Vagina (tissue), 2 donors: Measurements from ENCODE around the gene TMEM132C. TPM values are rescaled to one million over a fixed set of nuclear protein-coding genes. Genes with fewer than 3 reads are reported as not detected.

Source experiments
- DNase-seq, 2 donors: peaks; one replicate each; pipeline ENCODE4 v3.0.0-alpha.2; 2017; ENCODE audit errors: extremely low spot score in 2 of 2
- H3K27ac ChIP-seq: fragments of 200-600 bp; sonication (generic); one replicate; pipeline ENCODE4 v1.5.1; 2019
- H3K27me3 ChIP-seq: fragments of 200-600 bp; sonication (generic); one replicate; pipeline ENCODE4 v1.5.1; 2019
- H3K36me3 ChIP-seq, 2 donors: fragments of 200-600 bp; sonication (generic); one replicate each; pipeline ENCODE4 v1.5.1; 2017 to 2019
- H3K4me1 ChIP-seq: fragments of 200-600 bp; sonication (generic); one replicate; pipeline ENCODE4 v1.5.1; 2019
- H3K4me3 ChIP-seq, 2 donors: fragments of 200-600 bp; sonication (generic); 1 replicate in 1 of 2; 2 replicates in 1 of 2; pipeline ENCODE4 v1.5.1; 2016 to 2019
- H3K9me3 ChIP-seq: fragments of 200-600 bp; sonication (generic); one replicate; pipeline ENCODE4 v1.5.1; 2019
- POLR2A ChIP-seq, 2 donors: fragments of 450-650 bp; IDR thresholded peaks; one replicate each; pipeline ENCODE4 v1.6.1; 2017; ENCODE audit warnings: antibody characterized with exemption in 2 of 2, mild to moderate bottlenecking in 2 of 2, moderate library complexity in 2 of 2
- POLR2AphosphoS5 ChIP-seq, 2 donors: sonication (generic); formaldehyde crosslinking; IDR thresholded peaks; one replicate each; pipeline ENCODE4 v1.9.0; 2017; ENCODE audit warnings: antibody characterized with exemption in 2 of 2, mild to moderate bottlenecking in 2 of 2, low read depth in 1 of 2; ENCODE audit not compliant: insufficient read depth in 1 of 2
- intact Hi-C: fragments of 100-400 bp; cut with DNase I; formaldehyde crosslinking; loops from one replicate; pipeline ENCODE4 v1.15.1; 2023
- total RNA-seq: library from RNA; depleted of rRNA; stranded (reverse); fragments of >200 nt; gene quantifications from one replicate; pipeline ENCODE4 v1.2.3, GENCODE V29; 2016
- TF ChIP-seq, protein P1 (sequence below), 3 experiments: fragments of 450-650 bp in 2 of 3; fragments of 200-600 bp in 1 of 3; sonication (generic) in 1 of 3; IDR thresholded peaks; one replicate each; pipeline ENCODE4 v1.5.1; 2017 to 2019; ENCODE audit warnings: antibody characterized with exemption in 3 of 3, mild to moderate bottlenecking in 2 of 3, moderate library complexity in 2 of 3

The TMEM132C gene
- total RNA-seq, 1 donor from 2014 or later, result 20.6 TPM

DNA sequence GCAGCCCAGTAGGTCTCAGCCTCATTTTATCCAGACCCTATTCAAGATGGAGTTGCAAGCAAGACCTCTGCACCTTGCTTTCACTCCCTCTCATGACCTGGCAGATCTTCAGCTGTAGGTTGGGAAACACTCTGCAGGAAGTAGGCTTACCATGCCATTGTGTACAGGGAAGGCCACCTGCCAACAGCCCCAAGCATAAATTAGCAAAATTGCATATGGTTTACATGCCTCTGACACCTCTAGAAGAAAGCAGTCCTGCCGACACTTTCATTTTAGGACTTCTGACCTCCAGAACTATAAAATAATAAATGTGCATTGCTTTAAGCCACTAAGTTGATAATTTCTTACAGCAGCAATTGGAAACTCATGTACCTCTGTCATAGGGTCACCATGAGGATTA lies 459.9 kb downstream of the TMEM132C start:
- H3K36me3 ChIP-seq, result no peaks in the 10 kb centered on the region
- no peaks in the 10 kb centered on the region for H3K27me3 ChIP-seq
- H3K4me1 ChIP-seq, result no peaks in the 10 kb centered on the region
- DNase-seq, result no peak
- no peaks in the 10 kb centered on the region for H3K9me3 ChIP-seq
- TF ChIP-seq POLR2A (IDR thresholded peaks at IDR 0.05) (no peak), POLR2AphosphoS5 (IDR thresholded peaks at IDR 0.05; ENCODE audit: insufficient read depth in 1 of 2, low read depth in 1 of 2) (no peak)
- H3K27ac ChIP-seq, result no peak overlapping the region
- no peak overlapping the region for H3K4me3 ChIP-seq
- intact Hi-C loops, result no loop called here

DNA sequence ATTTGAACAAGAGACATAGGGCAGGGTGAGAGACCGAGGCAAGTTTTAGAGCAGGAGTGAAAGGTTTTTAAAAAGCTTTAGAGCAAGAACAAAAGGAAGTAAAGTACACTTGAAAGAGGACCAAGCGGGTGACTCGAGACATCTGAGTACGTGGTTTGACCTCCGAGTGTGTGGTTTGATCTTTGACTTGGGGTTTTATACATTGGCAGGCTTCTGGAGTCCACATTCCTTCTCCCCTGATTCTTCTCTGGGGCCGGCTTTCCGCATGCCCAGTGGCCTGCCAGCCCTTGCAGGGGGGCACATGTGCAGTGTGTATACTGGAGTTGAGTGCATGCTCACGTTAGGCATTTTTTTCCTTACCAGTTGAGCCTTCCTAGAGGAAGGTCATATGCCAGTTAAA lies 460.5 kb downstream of the TMEM132C start:
- no peaks in the 10 kb centered on the region for H3K27me3 ChIP-seq
- no peak for DNase-seq
- TF ChIP-seq POLR2AphosphoS5 (IDR thresholded peaks at IDR 0.05; ENCODE audit: insufficient read depth in 1 of 2, low read depth in 1 of 2) (no peak), POLR2A (IDR thresholded peaks at IDR 0.05) (no peak)
- H3K4me3 ChIP-seq, result no peak overlapping the region
- H3K9me3 ChIP-seq, result no peaks in the 10 kb centered on the region
- intact Hi-C loops, result no loop called here
- no peaks in the 10 kb centered on the region for H3K36me3 ChIP-seq
- H3K27ac ChIP-seq, result no peak overlapping the region
- H3K4me1 ChIP-seq, result no peaks in the 10 kb centered on the region

DNA sequence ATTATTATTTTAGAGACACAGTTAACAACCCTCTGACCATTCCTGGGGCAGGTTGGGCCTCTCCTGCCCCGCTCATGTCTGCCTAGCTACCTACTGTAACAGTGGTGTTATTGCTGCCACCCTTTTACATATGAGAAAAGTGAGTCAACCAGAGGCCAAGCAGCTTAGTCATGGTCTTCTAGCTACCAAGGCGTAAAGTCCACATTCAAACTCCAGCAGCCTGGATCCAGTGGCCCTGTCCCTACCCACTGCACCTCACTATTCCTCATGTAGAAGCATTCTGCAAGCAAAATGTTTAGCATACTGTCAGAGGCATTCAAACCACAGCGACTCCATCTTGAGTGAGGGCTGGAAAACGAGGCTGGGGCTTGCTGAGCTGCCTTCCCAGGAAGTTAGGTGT lies 461.0 kb downstream of the TMEM132C start:
- TF ChIP-seq POLR2AphosphoS5 (IDR thresholded peaks at IDR 0.05; ENCODE audit: insufficient read depth in 1 of 2, low read depth in 1 of 2), result no peak
- TF ChIP-seq, protein P1, sequence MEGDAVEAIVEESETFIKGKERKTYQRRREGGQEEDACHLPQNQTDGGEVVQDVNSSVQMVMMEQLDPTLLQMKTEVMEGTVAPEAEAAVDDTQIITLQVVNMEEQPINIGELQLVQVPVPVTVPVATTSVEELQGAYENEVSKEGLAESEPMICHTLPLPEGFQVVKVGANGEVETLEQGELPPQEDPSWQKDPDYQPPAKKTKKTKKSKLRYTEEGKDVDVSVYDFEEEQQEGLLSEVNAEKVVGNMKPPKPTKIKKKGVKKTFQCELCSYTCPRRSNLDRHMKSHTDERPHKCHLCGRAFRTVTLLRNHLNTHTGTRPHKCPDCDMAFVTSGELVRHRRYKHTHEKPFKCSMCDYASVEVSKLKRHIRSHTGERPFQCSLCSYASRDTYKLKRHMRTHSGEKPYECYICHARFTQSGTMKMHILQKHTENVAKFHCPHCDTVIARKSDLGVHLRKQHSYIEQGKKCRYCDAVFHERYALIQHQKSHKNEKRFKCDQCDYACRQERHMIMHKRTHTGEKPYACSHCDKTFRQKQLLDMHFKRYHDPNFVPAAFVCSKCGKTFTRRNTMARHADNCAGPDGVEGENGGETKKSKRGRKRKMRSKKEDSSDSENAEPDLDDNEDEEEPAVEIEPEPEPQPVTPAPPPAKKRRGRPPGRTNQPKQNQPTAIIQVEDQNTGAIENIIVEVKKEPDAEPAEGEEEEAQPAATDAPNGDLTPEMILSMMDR (IDR thresholded peaks at IDR 0.05), result no peak
- TF ChIP-seq POLR2A (IDR thresholded peaks at IDR 0.05), result no peak
- DNase-seq, result no peak
- intact Hi-C loops, result no loop called here

DNA sequence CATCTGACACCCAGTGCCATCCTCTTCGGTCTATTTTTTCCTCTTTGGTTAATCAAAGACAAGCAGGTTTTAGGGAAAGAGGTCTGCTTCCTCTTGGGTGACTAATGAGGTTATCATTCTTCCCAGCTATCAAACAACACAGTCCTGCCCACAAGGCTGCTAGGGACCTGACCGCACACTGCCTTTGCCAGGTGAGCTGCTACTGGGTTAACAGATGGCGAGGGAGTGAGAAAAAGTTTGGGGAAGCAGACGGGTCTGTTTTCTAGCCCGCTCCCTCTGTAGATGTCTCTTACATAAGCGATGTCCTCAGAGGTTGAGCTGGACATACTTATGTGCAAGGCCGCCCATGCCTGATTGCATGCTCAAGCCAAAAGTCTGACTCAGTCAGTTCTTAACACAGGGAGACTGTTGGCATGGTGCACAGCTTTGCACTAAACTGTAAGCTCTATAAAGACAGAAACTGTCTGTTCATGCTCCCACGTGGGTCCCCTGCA lies 462.7 kb downstream of the TMEM132C start:
- DNase-seq, result no peak
- intact Hi-C loops, result no loop called here
- H3K36me3 ChIP-seq, result no peaks in the 10 kb centered on the region
- no peak overlapping the region for H3K27ac ChIP-seq
- H3K4me1 ChIP-seq, result no peaks in the 10 kb centered on the region
- H3K9me3 ChIP-seq, result no peaks in the 10 kb centered on the region
- TF ChIP-seq POLR2A (IDR thresholded peaks at IDR 0.05) (no peak), POLR2AphosphoS5 (IDR thresholded peaks at IDR 0.05; ENCODE audit: insufficient read depth in 1 of 2, low read depth in 1 of 2) (no peak)
- TF ChIP-seq, protein P1 (IDR thresholded peaks at IDR 0.05), result no peak
- H3K27me3 ChIP-seq, result no peaks in the 10 kb centered on the region
- H3K4me3 ChIP-seq, result no peak overlapping the region

More for the DNA sequence above, 461.0 kb downstream of the TMEM132C start:
- no peaks in the 10 kb centered on the region for H3K4me1 ChIP-seq
- no peaks in the 10 kb centered on the region for H3K9me3 ChIP-seq
- no peaks in the 10 kb centered on the region for H3K36me3 ChIP-seq
- H3K27ac ChIP-seq, result no peak overlapping the region
- no peaks in the 10 kb centered on the region for H3K27me3 ChIP-seq
- H3K4me3 ChIP-seq, result no peak overlapping the region

DNA sequence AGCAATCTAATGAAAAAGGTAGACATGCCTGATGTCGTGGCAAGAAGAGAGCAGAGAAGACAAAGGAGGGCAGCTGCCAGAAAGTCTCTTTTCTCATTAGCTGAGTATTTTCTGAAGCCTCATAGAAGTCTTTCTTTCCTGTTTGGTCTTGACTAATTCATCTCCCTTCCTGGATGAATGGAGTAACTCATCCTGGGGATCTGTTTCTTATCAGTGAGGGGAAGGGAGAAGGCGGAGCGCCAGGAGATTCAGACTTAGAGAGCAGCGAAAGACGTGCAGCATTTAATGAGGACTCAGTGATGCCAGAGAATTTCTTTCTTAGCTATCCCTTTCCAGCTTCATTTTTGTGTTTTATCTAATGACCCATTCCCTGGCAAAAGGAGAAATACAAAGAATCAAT lies 467.4 kb downstream of the TMEM132C start:
- no peaks in the 10 kb centered on the region for H3K9me3 ChIP-seq
- intact Hi-C loops, result no loop called here
- no peak for DNase-seq
- no peaks in the 10 kb centered on the region for H3K27me3 ChIP-seq
- H3K4me3 ChIP-seq, result no peak overlapping the region
- TF ChIP-seq POLR2A (IDR thresholded peaks at IDR 0.05) (no peak), POLR2AphosphoS5 (IDR thresholded peaks at IDR 0.05; ENCODE audit: insufficient read depth in 1 of 2, low read depth in 1 of 2) (no peak)
- TF ChIP-seq, protein P1 (IDR thresholded peaks at IDR 0.05), result no peak
- no peaks in the 10 kb centered on the region for H3K4me1 ChIP-seq
- no peaks in the 10 kb centered on the region for H3K36me3 ChIP-seq
- no peak overlapping the region for H3K27ac ChIP-seq

DNA sequence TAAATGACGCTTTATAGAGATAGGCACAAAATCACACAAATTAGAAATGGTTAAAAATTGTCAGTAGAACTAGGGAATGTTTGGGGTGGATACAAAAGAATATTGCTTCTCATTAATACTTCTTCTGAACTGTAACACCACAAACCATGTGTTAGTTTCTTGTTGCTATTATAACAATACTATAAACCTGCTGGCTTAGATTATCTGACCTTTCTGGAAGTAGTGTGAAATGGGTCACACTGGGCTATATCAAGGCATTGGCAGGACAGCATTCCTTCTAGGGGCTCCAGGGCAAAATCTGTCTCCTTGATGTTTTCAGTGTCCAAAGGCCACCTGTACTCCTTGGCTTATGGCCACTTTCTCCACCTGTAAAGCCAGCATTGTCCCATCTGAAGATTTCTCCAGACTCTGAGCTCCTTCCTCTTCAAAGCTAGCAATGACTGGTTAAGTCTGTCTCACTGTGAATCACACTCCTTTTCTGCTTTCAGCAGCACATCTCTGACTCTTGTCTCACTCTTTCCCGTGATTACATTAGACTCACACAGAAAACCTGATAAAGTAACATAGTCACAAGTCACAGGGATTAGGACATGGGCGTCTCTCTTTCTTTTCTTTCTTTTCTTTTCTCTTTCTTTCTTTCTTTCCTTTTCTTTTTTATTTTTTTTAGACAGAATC lies 470.5 kb downstream of the TMEM132C start:
- DNase-seq, result no peak
- intact Hi-C loops, result no loop called here
- Histone ChIP-seq H3K9me3 (no peaks in the 10 kb centered on the region), H3K27me3 (no peaks in the 10 kb centered on the region), H3K4me1 (no peaks in the 10 kb centered on the region), H3K4me3 (no peak overlapping the region), H3K27ac (no peak overlapping the region), H3K36me3 (no peaks in the 10 kb centered on the region)
- TF ChIP-seq POLR2A (IDR thresholded peaks at IDR 0.05) (no peak), POLR2AphosphoS5 (IDR thresholded peaks at IDR 0.05; ENCODE audit: insufficient read depth in 1 of 2, low read depth in 1 of 2) (no peak)
- TF ChIP-seq, protein P1 (IDR thresholded peaks at IDR 0.05), result no peak
